Renal pelvis (tissue), 4 donors: ENCODE data around the gene GMDS. TPM values are rescaled to one million over a fixed set of nuclear protein-coding genes. Genes with fewer than 3 reads are reported as not detected.

Experiments
- DNase-seq: peaks from one replicate; pipeline ENCODE4 v3.0.0-alpha.2; 2013
- polyA plus RNA-seq, 3 donors: library from polyadenylated mRNA; unstranded; fragments of 120-200 nt; gene quantifications; one replicate each; pipeline ENCODE4 v1.2.1, GENCODE V29; 2013; ENCODE audit not compliant: insufficient read length in 3 of 3

Gene GMDS
- polyA plus RNA-seq, 3 donors: 66.8 to 76.2 (median 68.5) TPM

GRCh38 chr6:1633366-1634021 lies 611.9 kb downstream of the GMDS start:
- DNase-seq: no peak

GRCh38 chr6:1631251-1631650 lies 614.2 kb downstream of the GMDS start:
- DNase-seq: no peak

GRCh38 chr6:1630771-1631217 lies 614.6 kb downstream of the GMDS start:
- DNase-seq: no peak

GRCh38 chr6:1630212-1630770 lies 615.1 kb downstream of the GMDS start:
- DNase-seq: no peak

GRCh38 chr6:1629316-1629715 lies 616.1 kb downstream of the GMDS start:
- no peak for DNase-seq

GRCh38 chr6:1627827-1628560 lies 617.4 kb downstream of the GMDS start:
- DNase-seq: no peak

- no peak for DNase-seq
Observed at GRCh38 chr6:1626481-1626880, 618.9 kb downstream of the GMDS start.

GRCh38 chr6:1625794-1626435 lies 619.5 kb downstream of the GMDS start:
- DNase-seq: no peak

- no peak for DNase-seq
Observed at GRCh38 chr6:1624851-1625781, 620.3 kb downstream of the GMDS start.

GRCh38 chr6:1624058-1624850 lies 621.2 kb downstream of the GMDS start:
- no peak for DNase-seq

- no peak for DNase-seq
Observed at GRCh38 chr6:1623769-1624057, 621.7 kb downstream of the GMDS start.

GRCh38 chr6:1622851-1623768 lies 622.3 kb downstream of the GMDS start:
- no peak for DNase-seq

- no peak for DNase-seq
Observed at GRCh38 chr6:1622220-1622850, 623.1 kb downstream of the GMDS start.

GRCh38 chr6:1621070-1621701 lies 624.2 kb downstream of the GMDS start:
- no peak for DNase-seq

- no peak for DNase-seq
Observed at GRCh38 chr6:1620504-1621069, 624.8 kb downstream of the GMDS start.

- DNase-seq: no peak
Observed at GRCh38 chr6:1619673-1620503, 625.5 kb downstream of the GMDS start.

- DNase-seq: no peak
Observed at GRCh38 chr6:1619098-1619672, 626.2 kb downstream of the GMDS start.
